NCI-H1436 treated with DMSO at 0.1 percent for 48 hours (cell line): Measurements from ENCODE around the gene B3GAT2.
"Not testable (repeated sequence)": the region's sequence is repeated elsewhere in the genome, so short reads cannot be mapped to it uniquely, and the experiment has no call there.

Experiments used
- DNase-seq: peaks from one replicate; lab custom pipeline; 2025; lab: John Stamatoyannopoulos, UW

The B3GAT2 gene, protein sequence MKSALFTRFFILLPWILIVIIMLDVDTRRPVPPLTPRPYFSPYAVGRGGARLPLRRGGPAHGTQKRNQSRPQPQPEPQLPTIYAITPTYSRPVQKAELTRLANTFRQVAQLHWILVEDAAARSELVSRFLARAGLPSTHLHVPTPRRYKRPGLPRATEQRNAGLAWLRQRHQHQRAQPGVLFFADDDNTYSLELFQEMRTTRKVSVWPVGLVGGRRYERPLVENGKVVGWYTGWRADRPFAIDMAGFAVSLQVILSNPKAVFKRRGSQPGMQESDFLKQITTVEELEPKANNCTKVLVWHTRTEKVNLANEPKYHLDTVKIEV

DNA sequence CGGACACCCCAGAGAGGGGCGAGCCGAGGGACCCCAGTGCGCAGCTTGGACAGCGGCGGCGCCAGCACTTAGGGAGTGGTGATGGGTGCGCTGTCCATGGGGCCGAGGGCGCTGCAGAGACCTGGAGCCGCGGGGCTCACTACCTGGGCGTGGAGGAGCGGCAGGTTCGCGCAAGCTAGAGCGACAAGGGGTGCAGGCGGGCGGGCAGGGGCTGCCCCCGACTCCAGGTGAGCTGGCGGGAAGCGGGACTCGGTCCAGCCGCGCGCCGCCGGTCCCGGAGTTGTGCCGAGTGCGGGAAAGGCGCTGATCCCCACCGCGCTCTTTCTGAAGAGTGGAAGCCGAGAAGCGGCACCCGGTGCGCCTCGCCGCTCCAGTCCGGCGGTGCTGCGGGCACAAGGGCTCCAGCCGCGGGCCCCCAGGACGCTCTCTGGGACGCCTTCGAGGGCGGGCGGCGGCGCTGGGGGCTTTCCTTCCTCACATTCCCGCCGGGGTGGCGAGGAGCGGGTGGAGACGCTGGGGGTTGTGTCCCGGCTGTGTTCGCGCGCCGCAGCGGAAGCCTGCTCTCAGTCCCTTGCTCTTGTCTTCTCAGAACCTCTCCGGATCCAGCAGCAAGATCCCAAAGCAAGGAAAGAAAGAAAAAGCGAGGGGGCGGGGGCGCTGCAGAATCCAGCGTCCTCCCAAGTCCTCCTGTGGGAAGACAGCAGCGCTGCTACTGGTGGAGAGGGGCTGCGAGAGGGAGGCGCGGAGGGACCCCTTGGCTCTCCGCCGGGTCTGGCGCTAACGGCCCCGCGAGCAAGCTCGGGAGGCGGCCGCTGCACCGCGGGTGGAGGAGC, at the start of gene B3GAT2:
Gene B3GAT2 (minus strand): TSS at position 610 of the 833 bp plus-strand sequence. CDS start 631 bp downstream, outside the sequence.
- DNase-seq = no peak

DNA sequence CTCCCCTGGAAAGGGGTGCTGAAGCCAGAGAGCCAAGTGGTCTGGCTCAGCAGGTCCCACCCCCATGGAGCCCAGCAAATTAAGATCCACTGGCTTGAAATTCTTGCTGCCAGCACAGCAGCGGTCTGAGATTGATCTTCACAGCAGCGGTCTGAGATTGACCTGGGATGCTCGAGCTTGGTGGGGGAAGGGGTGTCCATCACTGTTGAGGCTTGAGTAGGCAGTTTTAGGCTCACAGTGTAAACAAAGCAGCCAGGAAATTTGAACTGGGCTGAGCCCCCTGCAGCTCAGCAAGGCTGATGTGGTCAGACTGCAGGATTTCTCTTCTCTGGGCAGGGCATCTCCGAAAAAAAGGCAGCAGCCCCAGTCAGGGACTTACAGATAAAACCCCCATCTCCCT, 41.3 kb upstream of the B3GAT2 start:
- DNase-seq = no peak

GRCh38 chr6:70997379-70997778, 40.5 kb upstream of the B3GAT2 start:
- DNase-seq = no peak

- no peak for DNase-seq
Observed at GRCh38 chr6:70996106-70996505, 39.2 kb upstream of the B3GAT2 start.

- DNase-seq = no peak
Observed at GRCh38 chr6:70995411-70995810, 38.6 kb upstream of the B3GAT2 start.

DNA sequence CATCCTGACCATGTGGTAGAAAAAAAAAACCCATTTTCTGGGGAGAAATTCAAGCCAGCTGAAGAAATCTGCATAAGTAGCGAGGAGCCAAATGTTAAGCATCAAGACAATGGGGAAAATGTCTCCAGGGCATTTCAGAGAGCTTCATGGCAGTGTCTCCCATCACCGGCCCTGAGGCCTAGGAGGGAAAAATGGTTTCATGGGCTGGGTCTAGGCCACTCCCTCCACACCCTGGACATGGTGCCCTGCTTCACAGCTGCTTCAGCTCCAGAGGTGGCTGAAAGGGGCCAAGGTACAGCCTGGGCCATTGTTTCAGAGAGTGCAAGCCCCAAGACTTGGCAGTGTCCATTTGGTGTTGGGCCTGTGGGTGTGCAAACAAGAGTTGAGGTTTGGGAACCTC, 34.4 kb upstream of the B3GAT2 start:
- DNase-seq = no peak

DNA sequence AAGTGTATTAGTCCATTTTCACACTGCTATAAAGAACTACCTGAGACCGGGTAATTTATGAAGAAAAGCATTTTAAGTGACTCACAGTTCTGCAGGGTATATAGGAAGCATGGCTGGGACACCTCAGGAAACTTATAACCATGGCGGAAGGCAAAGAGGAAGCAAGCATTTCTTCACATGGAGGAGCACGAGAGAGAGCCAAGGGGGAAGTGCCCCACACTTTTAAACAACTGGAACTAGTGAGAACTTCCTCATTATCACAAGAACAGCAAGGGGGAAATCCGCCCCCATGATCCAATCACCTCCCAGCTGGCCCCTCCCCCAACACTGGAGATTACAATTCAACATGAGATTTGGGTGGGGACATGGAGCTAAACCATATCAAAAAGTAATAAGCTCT, 28.3 kb upstream of the B3GAT2 start:
- no peak for DNase-seq

DNA sequence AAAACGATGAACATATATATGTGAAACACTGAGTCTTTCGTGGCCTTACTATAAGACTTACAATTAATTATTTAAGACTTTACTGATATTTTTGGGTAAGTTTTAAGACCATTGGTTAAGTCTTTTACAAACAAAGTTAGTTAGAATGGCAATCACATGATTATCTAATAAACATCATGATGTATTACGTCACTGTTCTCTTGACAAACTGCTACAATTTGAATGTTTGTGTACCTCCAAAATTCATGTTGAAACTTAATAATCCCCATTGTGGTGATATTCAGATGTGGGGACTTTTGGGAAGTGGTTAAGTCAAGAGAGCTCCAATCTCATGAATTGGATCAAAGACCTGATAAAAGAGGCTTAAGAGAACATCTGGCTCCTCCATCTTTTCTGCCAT, 25.9 kb upstream of the B3GAT2 start:
- no peak for DNase-seq

DNA sequence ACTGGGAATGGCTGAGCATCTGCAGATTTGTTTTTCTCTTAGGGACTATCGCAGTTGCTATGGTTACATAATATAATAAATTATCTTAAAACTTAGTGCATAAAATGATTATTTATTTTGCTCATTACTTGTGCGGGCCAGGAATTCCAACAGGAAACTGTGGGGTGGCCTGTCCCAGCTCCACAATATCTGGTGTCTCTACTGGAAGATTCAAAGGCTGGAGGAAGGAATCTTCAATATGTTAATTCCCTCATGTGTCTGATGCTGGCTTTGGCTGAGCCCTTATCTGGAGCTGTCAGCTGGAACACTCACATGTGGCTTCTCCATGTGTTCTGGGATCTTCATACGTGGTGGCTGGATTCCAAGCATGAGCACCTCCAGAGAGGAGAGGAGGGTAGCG, 23.9 kb upstream of the B3GAT2 start:
- DNase-seq = no peak

DNA sequence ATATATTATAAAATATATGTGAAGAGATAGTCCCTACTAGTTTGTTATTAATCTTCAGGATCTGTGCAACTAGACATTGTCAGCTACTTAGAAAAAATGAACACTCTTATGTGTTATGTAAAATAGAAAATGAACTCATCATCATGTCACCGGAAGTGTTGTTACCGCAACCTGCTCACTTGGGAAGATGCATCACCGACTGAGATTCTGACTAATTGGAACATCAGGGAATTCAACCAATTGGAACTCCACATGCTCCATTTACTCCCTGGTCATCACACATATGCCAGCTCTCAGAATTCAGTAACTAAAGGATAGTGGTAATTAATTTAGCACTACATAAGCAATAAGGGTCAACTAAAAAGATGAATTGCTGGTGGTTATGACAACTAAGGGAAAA, 16.7 kb upstream of the B3GAT2 start:
- no peak for DNase-seq

DNA sequence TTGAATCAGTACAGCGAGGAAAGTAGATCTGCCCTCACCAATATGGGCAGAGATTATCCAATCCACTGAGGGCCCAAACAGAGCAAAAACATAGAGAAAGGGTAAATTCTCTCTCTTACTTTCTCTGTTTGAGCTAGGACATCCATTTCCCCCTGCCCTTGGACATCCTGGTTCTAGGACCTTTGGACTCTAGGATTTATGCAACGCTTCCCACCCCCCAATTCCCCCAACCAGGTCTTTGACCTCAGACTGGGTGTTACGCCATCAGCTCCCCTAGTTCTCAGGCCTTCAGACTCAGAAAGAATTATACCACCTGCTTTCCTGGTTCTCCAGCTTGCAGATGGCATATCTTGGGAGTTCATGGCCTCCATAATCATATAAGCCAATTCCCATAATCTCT, 10.2 kb upstream of the B3GAT2 start:
- DNase-seq = no peak

DNA sequence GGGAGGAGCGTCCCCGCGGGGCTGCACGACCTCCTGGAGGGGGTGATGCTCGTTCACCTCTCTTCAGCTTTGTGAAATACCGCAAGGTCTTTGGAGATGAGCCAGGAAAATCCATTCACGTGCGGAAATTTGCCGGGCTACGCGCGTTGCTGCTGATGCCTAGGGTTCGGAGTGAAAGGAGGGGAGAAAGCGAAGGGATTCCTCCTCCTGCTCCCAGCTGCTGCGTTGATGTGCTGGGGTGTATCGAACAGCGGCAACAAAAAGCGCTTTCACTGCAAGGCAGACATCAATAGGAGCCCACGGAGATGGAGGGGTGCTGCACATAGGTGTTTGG, 391 bp upstream of the B3GAT2 start:
- no peak for DNase-seq

DNA sequence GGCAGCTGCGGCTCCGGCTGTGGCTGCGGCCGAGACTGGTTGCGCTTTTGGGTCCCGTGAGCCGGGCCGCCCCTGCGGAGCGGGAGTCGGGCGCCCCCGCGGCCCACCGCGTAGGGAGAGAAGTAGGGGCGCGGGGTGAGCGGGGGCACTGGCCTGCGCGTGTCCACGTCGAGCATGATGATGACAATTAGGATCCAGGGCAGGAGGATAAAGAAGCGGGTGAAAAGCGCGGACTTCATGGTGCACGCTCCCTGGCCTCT, 739 bp downstream of the B3GAT2 start:
- no peak for DNase-seq

GRCh38 chr6:70955441-70956190, 1.2 kb downstream of the B3GAT2 start:
- DNase-seq = peak; percentile 30

GRCh38 chr6:70954750-70955149, 2.1 kb downstream of the B3GAT2 start:
- no peak for DNase-seq

DNA sequence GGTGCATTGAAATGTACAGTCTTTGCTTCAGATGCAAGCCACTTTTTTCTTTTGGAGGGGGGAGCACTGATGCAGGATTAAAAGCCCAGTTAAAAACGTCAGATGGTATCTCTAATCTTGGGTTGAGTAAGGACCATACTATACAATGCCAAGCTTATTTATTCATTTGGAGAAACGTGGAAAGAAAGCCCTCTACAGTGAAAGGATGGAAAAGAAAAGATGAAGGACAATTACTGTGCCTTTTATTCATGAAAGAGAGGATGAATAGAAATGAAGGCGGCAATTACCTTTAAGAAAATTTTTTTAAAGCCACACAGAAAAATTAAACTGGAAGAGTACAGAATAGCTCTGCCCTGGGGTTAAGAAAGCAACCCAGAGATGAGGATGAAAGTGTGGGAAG, 2.7 kb downstream of the B3GAT2 start:
- no peak for DNase-seq

DNA sequence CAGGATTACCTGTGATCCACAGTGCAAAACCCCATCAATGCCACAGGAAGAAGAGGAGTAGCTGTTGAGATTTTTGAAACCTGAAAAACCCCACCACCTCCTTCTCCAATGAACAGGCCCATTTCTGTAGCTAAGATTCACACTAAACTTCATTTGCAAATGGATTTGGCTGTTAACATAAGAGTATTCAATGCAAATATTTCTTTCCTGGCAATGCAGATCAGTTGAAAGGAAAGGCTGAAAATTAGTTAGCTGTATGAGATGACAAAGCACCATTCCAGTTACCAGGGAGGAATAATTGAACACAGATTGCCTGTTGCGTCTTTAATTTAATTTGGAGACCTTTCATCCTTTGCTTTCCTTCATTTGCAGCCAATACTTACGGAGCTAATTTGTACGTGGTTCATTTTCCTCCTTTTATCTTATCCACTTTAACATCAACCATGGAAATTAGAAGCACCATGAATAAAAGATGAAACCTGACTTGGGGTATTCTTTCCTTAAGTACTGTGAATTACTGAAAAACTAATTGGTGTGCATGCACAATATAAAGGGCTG, 4.2 kb downstream of the B3GAT2 start:
- no peak for DNase-seq

DNA sequence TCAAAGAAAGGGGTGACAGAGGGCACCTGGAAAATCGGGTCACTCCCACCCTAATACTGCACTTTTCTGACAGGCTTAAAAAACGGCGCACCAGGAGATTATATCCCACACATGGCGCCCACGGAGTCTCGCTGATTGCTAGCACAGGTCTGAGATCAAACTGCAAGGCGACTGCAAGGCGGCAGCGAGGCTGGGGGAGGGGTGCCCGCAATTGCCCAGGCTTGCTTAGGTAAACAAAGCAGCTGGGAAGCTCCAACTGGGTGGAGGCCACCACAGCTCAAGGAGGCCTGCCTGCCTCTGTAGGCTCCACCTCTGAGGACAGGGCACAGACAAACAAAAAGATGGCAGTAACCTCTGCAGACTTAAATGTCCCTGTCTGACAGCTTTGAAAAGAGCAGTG, 12.5 kb downstream of the B3GAT2 start:
- DNase-seq = not testable (repeated sequence)

DNA sequence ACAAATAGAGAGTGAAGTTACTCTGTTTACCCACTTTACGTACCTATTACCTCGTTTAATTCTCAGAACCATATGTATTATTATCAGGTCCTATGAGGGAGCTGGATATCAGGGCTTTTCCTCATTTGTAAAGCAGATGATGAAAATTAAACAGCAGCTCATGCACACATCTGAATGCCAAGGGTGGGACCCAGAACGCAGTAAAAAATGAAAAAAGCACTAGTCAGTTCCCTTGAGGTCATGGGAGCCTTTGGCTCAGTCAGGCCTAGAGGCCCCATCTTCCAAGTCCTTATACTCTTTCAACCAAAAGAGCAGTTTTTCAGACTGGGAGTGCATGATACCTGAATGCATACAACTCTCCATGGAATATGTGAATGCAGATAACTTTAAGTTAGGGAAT, 23.0 kb downstream of the B3GAT2 start:
- no peak for DNase-seq

- DNase-seq = no peak
Observed at GRCh38 chr6:70905742-70906141, 51.1 kb downstream of the B3GAT2 start.

DNA sequence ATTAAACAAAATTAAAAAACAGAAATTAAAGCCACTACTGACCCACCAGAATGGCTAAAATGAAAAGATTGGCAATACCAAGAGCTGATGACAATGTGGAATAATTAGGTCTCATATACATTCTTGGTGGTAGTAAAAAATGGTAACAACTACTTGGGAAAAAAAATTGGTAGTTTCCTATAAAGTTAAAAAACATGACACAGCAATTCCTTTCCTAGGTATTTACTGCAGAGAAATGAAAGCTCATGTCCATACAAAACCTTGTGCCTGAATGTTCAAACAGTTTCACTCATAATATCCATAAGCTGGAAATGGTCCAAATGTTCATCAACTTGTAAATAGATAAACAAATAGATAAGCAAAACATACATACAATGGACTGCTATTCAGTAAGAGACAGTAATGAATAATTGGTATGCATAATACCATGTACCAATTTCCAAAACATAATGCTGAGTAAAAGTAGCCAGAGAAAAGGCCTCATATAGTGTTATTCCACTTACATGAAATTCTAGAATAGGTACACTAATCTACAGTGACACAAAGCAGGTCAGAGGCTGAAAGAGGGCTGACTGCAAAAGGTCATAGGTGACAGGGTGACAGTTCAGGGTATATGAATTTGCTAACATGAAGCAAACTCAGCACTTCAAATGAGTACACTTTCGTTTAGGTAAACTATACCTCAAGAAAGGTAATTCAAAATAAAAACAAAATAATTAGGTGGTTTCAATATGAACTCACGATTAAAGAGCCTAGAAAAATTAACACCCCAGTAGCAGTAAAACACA, 53.0 kb downstream of the B3GAT2 start:
- DNase-seq = no peak

DNA sequence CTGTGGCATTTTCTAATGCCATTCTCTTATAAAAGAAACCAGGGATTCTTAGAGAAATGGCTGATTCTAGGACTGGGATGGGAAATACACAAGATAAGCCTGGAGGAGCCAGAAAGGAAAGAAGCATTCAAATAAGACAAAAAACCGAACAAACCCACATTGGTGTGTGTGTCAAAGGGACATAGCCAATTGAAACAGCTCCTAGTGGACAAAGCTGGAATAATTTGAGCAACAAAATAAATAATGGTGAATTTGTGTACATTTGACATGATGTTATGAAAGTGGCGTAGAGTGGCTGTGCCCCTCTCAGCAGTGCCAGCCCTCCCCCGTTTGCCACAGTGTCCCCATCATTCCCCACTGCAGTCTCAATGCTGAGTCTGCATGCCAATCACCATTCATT, 55.5 kb downstream of the B3GAT2 start:
- DNase-seq = no peak
